ENCODE data around the gene PDE4D.

- TF ChIP-seq, protein P1, sequence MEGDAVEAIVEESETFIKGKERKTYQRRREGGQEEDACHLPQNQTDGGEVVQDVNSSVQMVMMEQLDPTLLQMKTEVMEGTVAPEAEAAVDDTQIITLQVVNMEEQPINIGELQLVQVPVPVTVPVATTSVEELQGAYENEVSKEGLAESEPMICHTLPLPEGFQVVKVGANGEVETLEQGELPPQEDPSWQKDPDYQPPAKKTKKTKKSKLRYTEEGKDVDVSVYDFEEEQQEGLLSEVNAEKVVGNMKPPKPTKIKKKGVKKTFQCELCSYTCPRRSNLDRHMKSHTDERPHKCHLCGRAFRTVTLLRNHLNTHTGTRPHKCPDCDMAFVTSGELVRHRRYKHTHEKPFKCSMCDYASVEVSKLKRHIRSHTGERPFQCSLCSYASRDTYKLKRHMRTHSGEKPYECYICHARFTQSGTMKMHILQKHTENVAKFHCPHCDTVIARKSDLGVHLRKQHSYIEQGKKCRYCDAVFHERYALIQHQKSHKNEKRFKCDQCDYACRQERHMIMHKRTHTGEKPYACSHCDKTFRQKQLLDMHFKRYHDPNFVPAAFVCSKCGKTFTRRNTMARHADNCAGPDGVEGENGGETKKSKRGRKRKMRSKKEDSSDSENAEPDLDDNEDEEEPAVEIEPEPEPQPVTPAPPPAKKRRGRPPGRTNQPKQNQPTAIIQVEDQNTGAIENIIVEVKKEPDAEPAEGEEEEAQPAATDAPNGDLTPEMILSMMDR (IDR thresholded peaks at IDR 0.05; ENCODE audit: extremely low read depth in 1 of 2, insufficient read depth in 1 of 2, low read depth in 1 of 2, low read length in 2 of 2), result no peak
- no peak for TF ChIP-seq POLR2AphosphoS5 (IDR thresholded peaks at IDR 0.05; ENCODE audit: insufficient read depth, low read depth, low read length)
- TF ChIP-seq EZH2 (IDR thresholded peaks at IDR 0.05; ENCODE audit: borderline replicate concordance, low read depth, low read length, severe bottlenecking), result no peak
- TF ChIP-seq POLR2A (IDR thresholded peaks at IDR 0.05; ENCODE audit: low read depth, low read length), result no peak
- TF ChIP-seq MAX (IDR thresholded peaks at IDR 0.05; ENCODE audit: insufficient read depth, insufficient read length), result no peak
- no peak for TF ChIP-seq MYC (IDR thresholded peaks at IDR 0.05; ENCODE audit: low read depth, low read length)
- no peak for TF ChIP-seq JUN (IDR thresholded peaks at IDR 0.05; ENCODE audit: borderline replicate concordance, insufficient read depth, insufficient read length, low read depth)
- TF ChIP-seq FOS (IDR thresholded peaks at IDR 0.05; ENCODE audit: borderline replicate concordance, insufficient read depth, low read length), result no peak
- TF ChIP-seq GATA2 (IDR thresholded peaks at IDR 0.05; ENCODE audit: insufficient read depth, insufficient read length, low read depth, low read length), result no peak
Observed at GRCh38 chr5:59532979-59533729, 360.4 kb downstream of the PDE4D start.

Measured in endothelial cell of umbilical vein (primary cell).